GM19397 (cell line): ENCODE data around the gene TMUB2.
"Not testable (repeated sequence)": the region's sequence is repeated elsewhere in the genome, so short reads cannot be mapped to it uniquely, and the experiment has no call there.

ENCODE experiments used
- ATAC-seq: cut with Tn5 transposase; IDR thresholded peaks from one replicate; pipeline ENCODE4 v1.9.1; 2021; ENCODE audit warnings: mild to moderate bottlenecking, moderate library complexity; ENCODE audit not compliant: unreplicated experiment

The TMUB2 gene

GRCh38 chr17:44218344-44219107, 31.8 kb downstream of the TMUB2 start:
- ATAC-seq: peak; percentile 35

- peak; percentile 39 for ATAC-seq
Measured at GRCh38 chr17:44219108-44219615, 32.4 kb downstream of the TMUB2 start.

GRCh38 chr17:44219616-44220212, 32.9 kb downstream of the TMUB2 start, which contains the start of gene UBTF:
Gene UBTF (minus strand): TSS chr17:44219675. CDS start chr17:44218229, 1,446 bp downstream.
- ATAC-seq: peak; percentile 14

GRCh38 chr17:44220213-44221083, 33.7 kb downstream of the TMUB2 start:
- peak; percentile 5 for ATAC-seq

- ATAC-seq: no peak
Measured at GRCh38 chr17:44221084-44221861, 34.5 kb downstream of the TMUB2 start.

GRCh38 chr17:44221862-44222111, 35.0 kb downstream of the TMUB2 start:
- ATAC-seq: no peak

- ATAC-seq: no peak
Measured at GRCh38 chr17:44222112-44222869, 35.5 kb downstream of the TMUB2 start.

- no peak for ATAC-seq
Measured at GRCh38 chr17:44223541-44224071, 36.8 kb downstream of the TMUB2 start.

GRCh38 chr17:44229090-44229489, 42.3 kb downstream of the TMUB2 start:
- no peak for ATAC-seq

- ATAC-seq: no peak
Measured at GRCh38 chr17:44230140-44230539, 43.4 kb downstream of the TMUB2 start.

GRCh38 chr17:44232061-44232460, 45.3 kb downstream of the TMUB2 start:
- no peak for ATAC-seq

- ATAC-seq: no peak
Measured at GRCh38 chr17:44233582-44233981, 46.8 kb downstream of the TMUB2 start.

GRCh38 chr17:44235583-44235936, 48.8 kb downstream of the TMUB2 start:
- ATAC-seq: no peak

- ATAC-seq: no peak
Measured at GRCh38 chr17:44236444-44236991, 49.7 kb downstream of the TMUB2 start.

- ATAC-seq: not testable (repeated sequence)
Measured at GRCh38 chr17:44237886-44238285, 51.1 kb downstream of the TMUB2 start.

- ATAC-seq: no peak
Measured at GRCh38 chr17:44241106-44241624, 54.4 kb downstream of the TMUB2 start.
